Esophagus muscularis mucosa (tissue), 4 donors: ENCODE measurements around the gene TBC1D32. TPM values are rescaled to one million over a fixed set of nuclear protein-coding genes. Genes with fewer than 3 reads are reported as not detected.
"Not testable (repeated sequence)": the region's sequence is repeated elsewhere in the genome, so short reads cannot be mapped to it uniquely, and the experiment has no call there.

ENCODE experiments used
- DNase-seq: peaks from one replicate; pipeline ENCODE4 v3.0.0-alpha.2; 2017; ENCODE audit errors: extremely low spot score
- H3K27ac ChIP-seq, 4 donors: fragments of 200-600 bp; sonication (generic); replicated peaks in 1 of 4; 1 replicate in 3 of 4; 2 replicates in 1 of 4; pipeline ENCODE4 v1.5.1; 2016 to 2019; ENCODE audit warnings: mild to moderate bottlenecking in 1 of 4
- H3K27me3 ChIP-seq, 4 donors: fragments of 200-600 bp; sonication (generic); one replicate each; pipeline versions ENCODE4 v1.5.1 to v1.6.0; 2016 to 2019
- H3K36me3 ChIP-seq, 4 donors: fragments of 200-600 bp; sonication (generic); one replicate each; pipeline ENCODE4 v1.5.1; 2016 to 2019
- H3K4me1 ChIP-seq, 4 donors: fragments of 200-600 bp; sonication (generic); one replicate each; pipeline ENCODE4 v1.5.1; 2016 to 2019
- H3K4me3 ChIP-seq, 4 donors: fragments of 200-600 bp; sonication (generic); 1 replicate in 2 of 4; 2 replicates in 2 of 4; pipeline ENCODE4 v1.5.1; 2016 to 2019; ENCODE audit warnings: mild to moderate bottlenecking in 4 of 4, moderate library complexity in 1 of 4
- H3K9me3 ChIP-seq, 4 donors: fragments of 200-600 bp; sonication (generic); 1 replicate in 3 of 4; 2 replicates in 1 of 4; pipeline ENCODE4 v1.5.1; 2016 to 2019
- EP300 ChIP-seq: sonication (generic); formaldehyde crosslinking; IDR thresholded peaks from one replicate; pipeline ENCODE4 v1.6.1; 2017; ENCODE audit warnings: antibody characterized with exemption
- POLR2A ChIP-seq: fragments of 450-650 bp; IDR thresholded peaks from one replicate; pipeline ENCODE4 v1.6.1; 2017; ENCODE audit warnings: antibody characterized with exemption, moderate library complexity, mild to moderate bottlenecking, low read depth
- POLR2AphosphoS5 ChIP-seq, 2 donors: sonication (generic); formaldehyde crosslinking; IDR thresholded peaks; one replicate each; pipeline ENCODE4 v1.6.1; 2017; ENCODE audit warnings: antibody characterized with exemption in 2 of 2
- WGBS: methylation state at CpG from one replicate; pipeline ENCODE4 v1.1.5; 2018; 5-methylcytosine and 5-hydroxymethylcytosine counted together
- intact Hi-C: fragments of 100-400 bp; cut with DNase I; formaldehyde crosslinking; loops from one replicate; pipeline ENCODE4 v1.15.1; 2023
- total RNA-seq, 4 donors: library from RNA; depleted of rRNA; stranded (reverse); fragments of >200 nt; gene quantifications; one replicate each; pipeline versions ENCODE4 v1.1.0 to v1.2.1, GENCODE V29; 2016
- TF ChIP-seq, protein P1 (sequence below), 3 experiments: fragments of 200-600 bp in 2 of 3; fragments of 450-650 bp in 1 of 3; sonication (generic) in 2 of 3; IDR thresholded peaks; one replicate each; pipeline ENCODE4 v1.5.1; 2017 to 2019; ENCODE audit warnings: antibody characterized with exemption in 3 of 3, mild to moderate bottlenecking in 2 of 3, moderate library complexity in 1 of 3

TBC1D32 gene
- total RNA-seq, 4 donors from 2014 or later, result 2.2 to 3.3 (median 2.8) TPM

DNA sequence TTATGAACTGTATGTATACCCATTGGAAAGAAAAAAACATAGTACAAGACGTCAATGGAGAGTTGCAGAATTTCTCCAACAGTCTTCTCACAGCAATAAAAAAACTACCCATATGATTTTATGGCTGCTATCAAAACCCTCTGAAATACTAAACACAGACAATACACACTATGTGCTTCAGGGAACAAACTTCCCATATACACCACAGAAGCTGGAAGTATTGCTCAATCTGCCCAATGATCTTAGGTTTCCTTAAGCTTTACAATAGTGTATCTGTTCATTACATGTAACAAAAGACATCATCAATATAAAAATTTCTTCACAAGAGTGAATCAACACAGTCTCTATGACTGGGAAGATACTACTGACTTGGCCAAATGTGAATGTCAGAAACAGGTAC is 150.5 kb downstream of the TBC1D32 start:
- intact Hi-C loops, result no loop called here
- TF ChIP-seq POLR2AphosphoS5 (IDR thresholded peaks at IDR 0.05) (no peak), POLR2A (no peak), EP300 (no peak)
- TF ChIP-seq, protein P1, sequence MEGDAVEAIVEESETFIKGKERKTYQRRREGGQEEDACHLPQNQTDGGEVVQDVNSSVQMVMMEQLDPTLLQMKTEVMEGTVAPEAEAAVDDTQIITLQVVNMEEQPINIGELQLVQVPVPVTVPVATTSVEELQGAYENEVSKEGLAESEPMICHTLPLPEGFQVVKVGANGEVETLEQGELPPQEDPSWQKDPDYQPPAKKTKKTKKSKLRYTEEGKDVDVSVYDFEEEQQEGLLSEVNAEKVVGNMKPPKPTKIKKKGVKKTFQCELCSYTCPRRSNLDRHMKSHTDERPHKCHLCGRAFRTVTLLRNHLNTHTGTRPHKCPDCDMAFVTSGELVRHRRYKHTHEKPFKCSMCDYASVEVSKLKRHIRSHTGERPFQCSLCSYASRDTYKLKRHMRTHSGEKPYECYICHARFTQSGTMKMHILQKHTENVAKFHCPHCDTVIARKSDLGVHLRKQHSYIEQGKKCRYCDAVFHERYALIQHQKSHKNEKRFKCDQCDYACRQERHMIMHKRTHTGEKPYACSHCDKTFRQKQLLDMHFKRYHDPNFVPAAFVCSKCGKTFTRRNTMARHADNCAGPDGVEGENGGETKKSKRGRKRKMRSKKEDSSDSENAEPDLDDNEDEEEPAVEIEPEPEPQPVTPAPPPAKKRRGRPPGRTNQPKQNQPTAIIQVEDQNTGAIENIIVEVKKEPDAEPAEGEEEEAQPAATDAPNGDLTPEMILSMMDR (IDR thresholded peaks at IDR 0.05), result no peak
- Histone ChIP-seq H3K9me3 (no peaks in the 10 kb centered on the region), H3K36me3 (peaks cover 0 to 5% (median under 1%) of the 10 kb centered on the region in 4 donors), H3K4me1 (no peaks in the 10 kb centered on the region), H3K27ac (no peak overlapping the region), H3K4me3 (no peak overlapping the region), H3K27me3 (no peaks in the 10 kb centered on the region)
- 82% methylated on average over 1 of the region's 1 CpG for WGBS
- DNase-seq, result no peak

DNA sequence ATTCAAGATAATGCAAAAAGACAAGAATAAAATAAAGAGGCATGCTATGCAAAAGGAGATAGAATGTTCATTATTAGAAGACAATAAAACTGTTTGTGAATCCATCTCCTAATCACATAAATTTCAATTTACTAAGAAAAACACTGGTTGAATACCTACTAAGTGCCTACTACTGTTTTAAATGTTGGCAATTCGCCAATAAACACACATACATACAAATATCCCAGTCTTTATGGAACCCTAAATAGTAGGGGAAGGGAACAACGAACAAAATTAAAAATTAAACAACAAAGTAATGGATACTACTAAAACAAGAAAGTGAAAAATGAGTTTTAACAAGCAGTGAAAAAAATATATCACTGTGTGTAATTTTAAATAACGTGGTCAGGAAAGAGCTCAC is 158.5 kb downstream of the TBC1D32 start:
- no peak for DNase-seq
- no peaks in the 10 kb centered on the region for H3K4me1 ChIP-seq
- intact Hi-C loops, result no loop called here
- H3K27me3 ChIP-seq, result no peaks in the 10 kb centered on the region
- TF ChIP-seq EP300 (no peak), POLR2A (no peak), POLR2AphosphoS5 (IDR thresholded peaks at IDR 0.05) (no peak)
- TF ChIP-seq, protein P1 (IDR thresholded peaks at IDR 0.05), result no peak
- no peak overlapping the region for H3K4me3 ChIP-seq
- H3K27ac ChIP-seq, result no peak overlapping the region
- peaks cover 0 to 3% (median 0%) of the 10 kb centered on the region in 4 donors for H3K36me3 ChIP-seq
- no peaks in the 10 kb centered on the region for H3K9me3 ChIP-seq
- 86% methylated on average over 3 of the region's 3 CpGs for whole genome bisulfite sequencing

DNA sequence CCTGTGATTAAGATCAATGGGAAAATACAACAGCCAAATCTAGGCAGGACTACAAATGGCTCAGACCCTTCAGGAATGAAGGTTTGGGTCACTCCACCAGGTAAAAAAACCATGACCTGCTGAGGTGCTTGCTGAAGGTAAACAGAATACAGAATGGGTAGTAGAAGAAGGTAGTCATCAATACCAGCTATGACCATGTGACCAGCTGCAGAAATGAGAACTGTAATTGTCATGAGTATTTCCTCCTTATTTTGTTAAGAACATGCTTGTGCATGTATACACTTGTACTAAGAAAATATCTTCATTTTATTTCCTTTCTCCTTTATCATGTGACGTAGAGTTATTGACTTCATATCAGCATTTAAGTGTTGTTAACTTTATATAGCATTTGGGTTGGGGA is 161.8 kb downstream of the TBC1D32 start:
- 98% methylated on average over 1 of the region's 1 CpG for WGBS
- H3K27ac ChIP-seq, DNase-seq, H3K4me1 ChIP-seq, intact Hi-C loops, H3K36me3 ChIP-seq, H3K27me3 ChIP-seq, H3K4me3 ChIP-seq, H3K9me3 ChIP-seq: not testable (repeated sequence)

DNA sequence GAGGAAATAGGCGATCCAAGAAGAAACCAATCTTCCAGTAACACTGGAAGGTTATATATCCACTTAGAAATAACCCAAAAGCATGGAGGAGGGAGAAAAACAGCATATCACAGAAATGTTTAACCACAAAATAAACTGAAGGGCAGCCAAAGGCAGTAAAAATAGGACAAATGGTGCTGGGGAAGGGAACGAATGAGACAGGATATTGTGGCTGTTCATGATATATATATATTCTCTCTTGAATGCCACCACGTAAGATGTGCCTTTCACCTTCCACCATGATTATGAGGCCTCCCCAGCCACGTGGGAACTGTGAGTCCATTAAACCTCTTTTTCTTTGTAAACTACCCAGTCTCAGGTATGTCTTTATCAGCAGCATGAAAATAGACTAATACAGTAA is 162.4 kb downstream of the TBC1D32 start:
- intact Hi-C loops, result no loop called here
- Histone ChIP-seq H3K36me3 (no peaks in the 10 kb centered on the region), H3K9me3 (no peaks in the 10 kb centered on the region), H3K4me3 (no peak overlapping the region), H3K27me3 (no peaks in the 10 kb centered on the region), H3K4me1 (no peaks in the 10 kb centered on the region), H3K27ac (no peak overlapping the region)
- DNase-seq, result no peak
- WGBS, result 91% methylated on average over 4 of the region's 4 CpGs
- TF ChIP-seq EP300 (no peak), POLR2A (no peak), POLR2AphosphoS5 (IDR thresholded peaks at IDR 0.05) (no peak)
- TF ChIP-seq, protein P1 (IDR thresholded peaks at IDR 0.05), result no peak

DNA sequence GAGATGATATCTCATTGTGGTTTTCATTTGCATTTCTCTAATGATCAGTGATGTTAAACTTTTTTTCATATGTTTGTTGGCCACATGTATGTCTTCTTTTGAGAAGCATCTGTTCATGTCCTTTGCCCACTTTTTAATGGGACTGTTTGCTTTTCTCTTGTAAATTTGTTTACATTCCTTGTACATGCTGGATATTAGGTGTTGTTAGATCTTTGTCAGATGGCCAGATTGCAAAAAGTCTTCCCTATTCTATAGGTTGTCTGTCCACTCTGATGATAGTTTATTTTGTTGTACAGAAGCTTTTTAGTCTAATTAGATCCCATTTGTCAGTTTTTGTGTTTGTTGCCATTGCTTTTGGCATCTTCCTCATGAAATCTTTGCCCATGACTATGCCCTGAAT is 172.4 kb downstream of the TBC1D32 start:
- Histone ChIP-seq H3K4me1 (no peaks in the 10 kb centered on the region), H3K4me3 (no peak overlapping the region), H3K27ac (no peak overlapping the region), H3K36me3 (peaks cover 0 to 24% (median 7%) of the 10 kb centered on the region in 4 donors), H3K9me3 (peaks cover 0 to 6% (median 1%) of the 10 kb centered on the region in 4 donors), H3K27me3 (no peaks in the 10 kb centered on the region)
- DNase-seq, result no peak
- TF ChIP-seq POLR2AphosphoS5 (IDR thresholded peaks at IDR 0.05) (no peak), EP300 (no peak), POLR2A (no peak)
- TF ChIP-seq, protein P1 (IDR thresholded peaks at IDR 0.05), result no peak
- intact Hi-C loops, result no loop called here
